ENCODE data around the gene NHEJ1. TPM values are rescaled to one million over a fixed set of nuclear protein-coding genes. Genes with fewer than 3 reads are reported as not detected.
A peak's percentile ranks its signal among the peaks of the same experiment; 100 is the strongest.

The NHEJ1 gene
- total and polyA plus RNA-seq, 2 of the 13 experiments (the other 11 are each of a cell fraction or from before 2014, with no cell fraction given) = 30.0 to 30.7 TPM

DNA sequence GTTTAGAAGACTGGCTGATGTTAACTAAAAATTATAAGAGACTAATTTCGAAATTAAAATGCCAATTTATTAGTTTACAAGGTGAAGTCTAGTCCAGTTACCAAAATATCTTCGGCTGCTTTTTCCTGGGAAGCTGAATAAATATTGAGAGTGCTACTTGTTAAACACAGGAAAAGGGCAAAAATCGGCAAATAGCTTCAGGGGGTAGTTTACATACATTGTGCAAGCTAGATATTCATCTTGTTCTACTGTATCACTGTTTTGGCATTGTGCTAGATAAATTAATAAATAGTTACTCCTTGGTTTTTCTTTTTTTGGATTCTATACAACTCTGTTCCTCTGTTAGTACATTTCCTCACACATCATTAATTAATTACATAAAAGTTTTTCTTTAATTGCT is 29.3 kb downstream of the NHEJ1 start (continued):
- TF ChIP-seq, protein P1, sequence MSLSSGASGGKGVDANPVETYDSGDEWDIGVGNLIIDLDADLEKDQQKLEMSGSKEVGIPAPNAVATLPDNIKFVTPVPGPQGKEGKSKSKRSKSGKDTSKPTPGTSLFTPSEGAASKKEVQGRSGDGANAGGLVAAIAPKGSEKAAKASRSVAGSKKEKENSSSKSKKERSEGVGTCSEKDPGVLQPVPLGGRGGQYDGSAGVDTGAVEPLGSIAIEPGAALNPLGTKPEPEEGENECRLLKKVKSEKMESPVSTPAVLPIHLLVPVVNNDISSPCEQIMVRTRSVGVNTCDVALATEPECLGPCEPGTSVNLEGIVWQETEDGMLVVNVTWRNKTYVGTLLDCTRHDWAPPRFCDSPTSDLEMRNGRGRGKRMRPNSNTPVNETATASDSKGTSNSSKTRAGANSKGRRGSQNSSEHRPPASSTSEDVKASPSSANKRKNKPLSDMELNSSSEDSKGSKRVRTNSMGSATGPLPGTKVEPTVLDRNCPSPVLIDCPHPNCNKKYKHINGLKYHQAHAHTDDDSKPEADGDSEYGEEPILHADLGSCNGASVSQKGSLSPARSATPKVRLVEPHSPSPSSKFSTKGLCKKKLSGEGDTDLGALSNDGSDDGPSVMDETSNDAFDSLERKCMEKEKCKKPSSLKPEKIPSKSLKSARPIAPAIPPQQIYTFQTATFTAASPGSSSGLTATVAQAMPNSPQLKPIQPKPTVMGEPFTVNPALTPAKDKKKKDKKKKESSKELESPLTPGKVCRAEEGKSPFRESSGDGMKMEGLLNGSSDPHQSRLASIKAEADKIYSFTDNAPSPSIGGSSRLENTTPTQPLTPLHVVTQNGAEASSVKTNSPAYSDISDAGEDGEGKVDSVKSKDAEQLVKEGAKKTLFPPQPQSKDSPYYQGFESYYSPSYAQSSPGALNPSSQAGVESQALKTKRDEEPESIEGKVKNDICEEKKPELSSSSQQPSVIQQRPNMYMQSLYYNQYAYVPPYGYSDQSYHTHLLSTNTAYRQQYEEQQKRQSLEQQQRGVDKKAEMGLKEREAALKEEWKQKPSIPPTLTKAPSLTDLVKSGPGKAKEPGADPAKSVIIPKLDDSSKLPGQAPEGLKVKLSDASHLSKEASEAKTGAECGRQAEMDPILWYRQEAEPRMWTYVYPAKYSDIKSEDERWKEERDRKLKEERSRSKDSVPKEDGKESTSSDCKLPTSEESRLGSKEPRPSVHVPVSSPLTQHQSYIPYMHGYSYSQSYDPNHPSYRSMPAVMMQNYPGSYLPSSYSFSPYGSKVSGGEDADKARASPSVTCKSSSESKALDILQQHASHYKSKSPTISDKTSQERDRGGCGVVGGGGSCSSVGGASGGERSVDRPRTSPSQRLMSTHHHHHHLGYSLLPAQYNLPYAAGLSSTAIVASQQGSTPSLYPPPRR (CRISPR knock-in tag; IDR thresholded peaks at IDR 0.05; ENCODE audit: borderline replicate concordance) = peak; percentile 84
- 0 out of 2 replicates have a peak, but pooled peaks have one; percentile 20 for TF ChIP-seq TARDBP (CRISPR knock-in tag; IDR thresholded peaks at IDR 0.05)
- no peak for TF ChIP-seq KLF16 (CRISPR knock-in tag; IDR thresholded peaks at IDR 0.05)
- no peak for TF ChIP-seq ZSCAN29 (CRISPR knock-in tag; conservative IDR thresholded peaks at IDR 0.05)
- TF ChIP-seq PHB2 (IDR thresholded peaks at IDR 0.05; ENCODE audit: partially characterized antibody) = no peak
- no peak for TF ChIP-seq REPIN1 (CRISPR knock-in tag; IDR thresholded peaks at IDR 0.05; ENCODE audit: borderline replicate concordance, low read depth)
- TF ChIP-seq PRMT3 (CRISPR knock-in tag; IDR thresholded peaks at IDR 0.05; ENCODE audit: borderline replicate concordance, low read depth) = no peak
- TF ChIP-seq ZMYM2 (CRISPR knock-in tag; IDR thresholded peaks at IDR 0.05) = no peak
- TF ChIP-seq GFI1 (CRISPR knock-in tag; IDR thresholded peaks at IDR 0.05; ENCODE audit: borderline replicate concordance) = no peak
- peak; percentile 57 for TF ChIP-seq CEBPG (CRISPR knock-in tag; IDR thresholded peaks at IDR 0.05)
- TF ChIP-seq, protein P2, sequence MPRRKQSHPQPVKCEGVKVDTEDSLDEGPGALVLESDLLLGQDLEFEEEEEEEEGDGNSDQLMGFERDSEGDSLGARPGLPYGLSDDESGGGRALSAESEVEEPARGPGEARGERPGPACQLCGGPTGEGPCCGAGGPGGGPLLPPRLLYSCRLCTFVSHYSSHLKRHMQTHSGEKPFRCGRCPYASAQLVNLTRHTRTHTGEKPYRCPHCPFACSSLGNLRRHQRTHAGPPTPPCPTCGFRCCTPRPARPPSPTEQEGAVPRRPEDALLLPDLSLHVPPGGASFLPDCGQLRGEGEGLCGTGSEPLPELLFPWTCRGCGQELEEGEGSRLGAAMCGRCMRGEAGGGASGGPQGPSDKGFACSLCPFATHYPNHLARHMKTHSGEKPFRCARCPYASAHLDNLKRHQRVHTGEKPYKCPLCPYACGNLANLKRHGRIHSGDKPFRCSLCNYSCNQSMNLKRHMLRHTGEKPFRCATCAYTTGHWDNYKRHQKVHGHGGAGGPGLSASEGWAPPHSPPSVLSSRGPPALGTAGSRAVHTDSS (CRISPR knock-in tag; conservative IDR thresholded peaks at IDR 0.05) = no peak
- no peak for TF ChIP-seq ZFAT (CRISPR knock-in tag; conservative IDR thresholded peaks at IDR 0.05)
- TF ChIP-seq, protein P3, sequence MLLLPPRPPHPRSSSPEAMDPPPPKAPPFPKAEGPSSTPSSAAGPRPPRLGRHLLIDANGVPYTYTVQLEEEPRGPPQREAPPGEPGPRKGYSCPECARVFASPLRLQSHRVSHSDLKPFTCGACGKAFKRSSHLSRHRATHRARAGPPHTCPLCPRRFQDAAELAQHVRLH (CRISPR knock-in tag; IDR thresholded peaks at IDR 0.05; ENCODE audit: borderline replicate concordance, low read depth) = no peak
- TF ChIP-seq, protein P4, sequence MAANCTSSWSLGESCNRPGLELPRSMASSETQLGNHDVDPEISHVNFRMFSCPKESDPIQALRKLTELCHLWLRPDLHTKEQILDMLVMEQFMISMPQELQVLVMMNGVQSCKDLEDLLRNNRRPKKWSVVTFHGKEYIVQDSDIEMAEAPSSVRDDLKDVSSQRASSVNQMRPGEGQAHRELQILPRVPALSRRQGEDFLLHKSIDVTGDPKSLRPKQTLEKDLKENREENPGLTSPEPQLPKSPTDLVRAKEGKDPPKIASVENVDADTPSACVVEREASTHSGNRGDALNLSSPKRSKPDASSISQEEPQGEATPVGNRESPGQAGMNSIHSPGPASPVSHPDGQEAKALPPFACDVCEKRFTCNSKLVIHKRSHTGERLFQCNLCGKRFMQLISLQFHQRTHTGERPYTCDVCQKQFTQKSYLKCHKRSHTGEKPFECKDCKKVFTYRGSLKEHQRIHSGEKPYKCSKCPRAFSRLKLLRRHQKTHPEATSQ (CRISPR knock-in tag; IDR thresholded peaks at IDR 0.05; ENCODE audit: borderline replicate concordance) = no peak
- TF ChIP-seq ZNF7 (CRISPR knock-in tag; IDR thresholded peaks at IDR 0.05) = no peak
- no peak for TF ChIP-seq SMAD3 (CRISPR knock-in tag; IDR thresholded peaks at IDR 0.05)
- TF ChIP-seq MATR3 (CRISPR knock-in tag; IDR thresholded peaks at IDR 0.05) = no peak
- TF ChIP-seq, protein P5, sequence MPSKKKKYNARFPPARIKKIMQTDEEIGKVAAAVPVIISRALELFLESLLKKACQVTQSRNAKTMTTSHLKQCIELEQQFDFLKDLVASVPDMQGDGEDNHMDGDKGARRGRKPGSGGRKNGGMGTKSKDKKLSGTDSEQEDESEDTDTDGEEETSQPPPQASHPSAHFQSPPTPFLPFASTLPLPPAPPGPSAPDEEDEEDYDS (CRISPR knock-in tag; IDR thresholded peaks at IDR 0.05) = no peak
- no peak for TF ChIP-seq RFX3 (CRISPR knock-in tag; IDR thresholded peaks at IDR 0.05)
- TF ChIP-seq ZNF569 (CRISPR knock-in tag; IDR thresholded peaks at IDR 0.05; ENCODE audit: borderline replicate concordance) = no peak
- no peak for TF ChIP-seq NCOA2 (CRISPR knock-in tag; IDR thresholded peaks at IDR 0.05)
- TF ChIP-seq, protein P6, sequence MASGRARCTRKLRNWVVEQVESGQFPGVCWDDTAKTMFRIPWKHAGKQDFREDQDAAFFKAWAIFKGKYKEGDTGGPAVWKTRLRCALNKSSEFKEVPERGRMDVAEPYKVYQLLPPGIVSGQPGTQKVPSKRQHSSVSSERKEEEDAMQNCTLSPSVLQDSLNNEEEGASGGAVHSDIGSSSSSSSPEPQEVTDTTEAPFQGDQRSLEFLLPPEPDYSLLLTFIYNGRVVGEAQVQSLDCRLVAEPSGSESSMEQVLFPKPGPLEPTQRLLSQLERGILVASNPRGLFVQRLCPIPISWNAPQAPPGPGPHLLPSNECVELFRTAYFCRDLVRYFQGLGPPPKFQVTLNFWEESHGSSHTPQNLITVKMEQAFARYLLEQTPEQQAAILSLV (CRISPR knock-in tag; IDR thresholded peaks at IDR 0.05; ENCODE audit: borderline replicate concordance) = no peak
- no peak for TF ChIP-seq NKX3-1 (CRISPR knock-in tag; IDR thresholded peaks at IDR 0.05)

Data from HepG2 (cell line).